ENCODE data around the gene UHRF1. TPM values are rescaled to one million over a fixed set of nuclear protein-coding genes. Genes with fewer than 3 reads are reported as not detected.

Gene UHRF1
- total RNA-seq, 1 donor from 2014 or later: 223 TPM

DNA sequence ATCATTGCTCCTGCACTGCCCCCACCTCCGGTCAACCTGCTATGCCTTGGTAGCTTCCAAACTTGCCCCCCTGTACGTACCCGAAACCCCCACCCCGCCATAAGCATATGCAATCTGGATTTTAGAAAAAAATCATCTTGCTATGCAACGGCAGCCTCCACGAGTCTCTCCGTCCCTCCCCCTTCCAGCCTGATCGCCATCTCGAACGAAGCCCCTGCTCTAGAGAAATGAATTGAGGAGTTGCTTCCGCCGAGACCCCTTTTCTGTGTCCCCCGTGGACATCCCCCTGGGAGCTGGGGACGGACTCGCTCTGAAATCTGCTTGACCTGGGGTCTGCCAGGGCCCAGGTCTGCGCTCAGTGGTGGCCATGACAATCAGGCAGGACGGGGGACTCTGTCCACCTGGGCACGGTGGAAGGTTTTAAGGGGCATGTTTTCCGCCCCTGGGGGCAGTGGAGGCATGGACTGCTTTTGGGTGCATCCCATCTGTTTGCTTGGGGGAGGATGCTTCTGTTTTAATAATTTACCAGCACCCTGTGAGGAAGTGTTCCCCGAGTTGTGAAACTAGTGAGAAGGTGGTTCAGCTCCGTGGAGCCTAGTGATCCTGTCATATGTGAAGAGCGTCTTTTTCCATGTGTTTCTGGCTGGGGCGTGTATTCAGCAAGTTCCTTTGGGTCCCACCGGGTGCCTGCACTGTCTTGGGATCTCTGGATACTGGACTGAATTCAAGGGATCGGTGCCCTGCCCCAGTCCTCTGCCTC is 60.7 kb downstream of the UHRF1 start:
- Mint-ChIP-seq H3K4me1 (peaks cover 50% of the 10 kb centered on the region), H3K27ac (ENCODE audit: unreplicated experiment) (peak overlapping the region; percentile 94), H3K36me3 (ENCODE audit: low read depth) (peaks cover 9% of the 10 kb centered on the region), H3K9me3 (no peaks in the 10 kb centered on the region), H3K27me3 (ENCODE audit: low read depth) (peaks cover 13% of the 10 kb centered on the region), H3K4me3 (peak overlapping the region; percentile 92)
- TF ChIP-seq, protein P1, sequence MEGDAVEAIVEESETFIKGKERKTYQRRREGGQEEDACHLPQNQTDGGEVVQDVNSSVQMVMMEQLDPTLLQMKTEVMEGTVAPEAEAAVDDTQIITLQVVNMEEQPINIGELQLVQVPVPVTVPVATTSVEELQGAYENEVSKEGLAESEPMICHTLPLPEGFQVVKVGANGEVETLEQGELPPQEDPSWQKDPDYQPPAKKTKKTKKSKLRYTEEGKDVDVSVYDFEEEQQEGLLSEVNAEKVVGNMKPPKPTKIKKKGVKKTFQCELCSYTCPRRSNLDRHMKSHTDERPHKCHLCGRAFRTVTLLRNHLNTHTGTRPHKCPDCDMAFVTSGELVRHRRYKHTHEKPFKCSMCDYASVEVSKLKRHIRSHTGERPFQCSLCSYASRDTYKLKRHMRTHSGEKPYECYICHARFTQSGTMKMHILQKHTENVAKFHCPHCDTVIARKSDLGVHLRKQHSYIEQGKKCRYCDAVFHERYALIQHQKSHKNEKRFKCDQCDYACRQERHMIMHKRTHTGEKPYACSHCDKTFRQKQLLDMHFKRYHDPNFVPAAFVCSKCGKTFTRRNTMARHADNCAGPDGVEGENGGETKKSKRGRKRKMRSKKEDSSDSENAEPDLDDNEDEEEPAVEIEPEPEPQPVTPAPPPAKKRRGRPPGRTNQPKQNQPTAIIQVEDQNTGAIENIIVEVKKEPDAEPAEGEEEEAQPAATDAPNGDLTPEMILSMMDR (conservative IDR thresholded peaks at IDR 0.05): no peak
- DNase-seq (ENCODE audit: low read depth, low spot score): no peak

DNA sequence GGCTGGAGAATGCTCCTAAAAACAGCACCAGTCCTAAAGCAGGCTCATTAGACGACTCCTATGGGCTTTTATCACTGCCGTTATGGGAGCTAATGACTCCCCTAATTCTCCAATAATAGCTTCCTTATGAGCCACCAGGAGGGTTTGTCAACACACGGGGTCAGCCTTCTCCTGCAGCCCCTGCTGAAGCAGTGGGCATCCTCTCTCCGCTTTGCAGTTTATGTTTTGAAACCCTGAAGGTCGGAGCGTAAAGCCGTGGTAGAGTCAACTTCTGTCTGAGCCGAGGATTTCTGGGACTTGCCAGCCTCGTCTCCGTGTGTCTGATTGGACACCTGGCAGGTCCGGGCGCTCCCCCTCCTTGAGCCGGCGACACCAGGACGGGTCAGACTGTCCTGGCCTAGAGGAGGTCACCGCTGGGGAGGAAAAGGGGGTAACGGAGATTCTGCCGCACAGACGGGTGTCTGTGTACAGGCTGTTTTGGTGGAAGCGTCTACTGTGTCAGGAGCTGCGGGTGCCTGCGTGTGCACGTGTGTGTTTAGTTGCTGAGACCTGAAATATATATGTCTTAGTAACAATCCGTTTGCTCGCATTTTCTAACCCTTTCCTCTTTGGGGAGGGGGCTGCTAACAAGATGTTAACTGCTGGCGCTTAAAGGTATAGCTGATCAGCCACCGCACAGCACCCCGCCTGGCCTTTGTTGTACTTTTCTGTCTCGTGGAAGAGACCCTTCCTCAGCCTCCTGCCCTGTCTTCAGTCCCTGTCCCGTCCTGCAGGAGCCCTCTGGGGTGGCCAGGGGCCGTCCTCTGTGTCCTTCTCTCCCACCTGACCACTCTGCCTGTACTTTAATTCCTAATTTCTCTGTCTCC is 61.5 kb downstream of the UHRF1 start:
- peaks cover 53% of the 10 kb centered on the region for H3K4me1 Mint-ChIP-seq
- H3K27ac Mint-ChIP-seq (ENCODE audit: unreplicated experiment): peak overlapping the region; percentile 83
- peaks cover 13% of the 10 kb centered on the region for H3K27me3 Mint-ChIP-seq (ENCODE audit: low read depth)
- TF ChIP-seq, protein P1 (conservative IDR thresholded peaks at IDR 0.05): no peak
- H3K4me3 Mint-ChIP-seq: peak overlapping the region; percentile 92
- H3K36me3 Mint-ChIP-seq (ENCODE audit: low read depth): peaks cover 5% of the 10 kb centered on the region
- DNase-seq (ENCODE audit: low read depth, low spot score): no peak
- H3K9me3 Mint-ChIP-seq: no peaks in the 10 kb centered on the region

DNA sequence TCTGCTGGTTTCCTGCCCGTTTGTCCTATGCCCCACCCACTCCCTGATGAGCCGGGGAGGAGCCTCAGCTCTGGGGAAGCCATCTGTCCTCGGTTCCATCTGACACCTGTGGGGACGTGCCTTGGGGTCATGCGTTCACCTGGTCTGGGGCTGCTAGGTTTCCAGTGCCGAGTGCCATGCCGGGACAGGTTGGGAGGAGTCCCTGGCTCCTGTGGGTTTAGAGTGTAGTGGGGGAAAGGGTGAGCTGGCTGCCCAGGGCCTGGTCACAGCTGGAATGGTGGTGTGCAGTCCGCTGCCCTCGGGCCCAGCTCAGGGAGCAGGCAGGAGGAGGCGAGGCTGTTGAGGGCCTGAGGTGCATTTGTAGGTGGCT is 62.1 kb downstream of the UHRF1 start:
- Mint-ChIP-seq H3K4me1 (peaks cover 50% of the 10 kb centered on the region), H3K4me3 (peak overlapping the region; percentile 92), H3K27ac (ENCODE audit: unreplicated experiment) (peak overlapping the region; percentile 83), H3K36me3 (ENCODE audit: low read depth) (peaks cover 2% of the 10 kb centered on the region), H3K27me3 (ENCODE audit: low read depth) (peaks cover 13% of the 10 kb centered on the region), H3K9me3 (no peaks in the 10 kb centered on the region)
- TF ChIP-seq, protein P1 (conservative IDR thresholded peaks at IDR 0.05): no peak
- DNase-seq (ENCODE audit: low read depth, low spot score): no peak

DNA sequence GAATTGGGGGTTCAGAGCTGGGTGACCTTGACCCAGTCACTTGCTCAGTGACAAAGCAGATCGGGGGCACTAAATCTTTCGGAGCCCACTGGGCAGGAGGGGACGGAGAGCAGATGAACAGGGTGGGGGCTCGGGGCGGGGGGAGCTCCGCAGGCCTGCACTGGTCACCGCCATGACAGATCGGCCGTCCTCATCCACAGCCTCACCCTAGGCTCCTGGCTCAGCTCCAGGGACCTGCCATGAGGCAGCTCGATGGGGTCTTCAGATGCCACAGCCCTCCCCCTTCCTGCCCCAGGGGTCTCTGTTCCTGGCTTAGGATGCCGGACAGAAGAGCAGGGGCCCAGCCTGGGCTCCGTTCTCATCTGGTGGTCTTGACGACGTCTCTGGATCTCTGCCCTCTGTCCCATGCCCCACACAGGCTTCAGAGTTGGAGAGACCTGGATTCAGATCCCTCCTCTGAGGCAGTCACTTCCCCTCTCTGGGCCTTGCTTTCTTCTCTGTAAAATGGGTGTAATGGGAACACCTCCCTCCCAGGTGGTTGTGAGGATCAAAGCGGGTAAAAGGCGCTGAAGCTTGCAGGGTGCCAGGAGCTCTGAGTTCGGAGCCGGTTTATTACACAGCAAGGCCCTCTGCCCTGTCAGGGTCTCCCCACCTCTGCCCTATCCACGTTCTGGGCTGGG is 62.7 kb downstream of the UHRF1 start:
- Mint-ChIP-seq H3K4me1 (peaks cover 51% of the 10 kb centered on the region), H3K4me3 (peak overlapping the region; percentile 92), H3K27me3 (ENCODE audit: low read depth) (peaks cover 13% of the 10 kb centered on the region), H3K27ac (ENCODE audit: unreplicated experiment) (peak overlapping the region; percentile 83), H3K9me3 (no peaks in the 10 kb centered on the region), H3K36me3 (ENCODE audit: low read depth) (peaks cover 2% of the 10 kb centered on the region)
- DNase-seq (ENCODE audit: low read depth, low spot score): no peak
- TF ChIP-seq, protein P1 (conservative IDR thresholded peaks at IDR 0.05): no peak

DNA sequence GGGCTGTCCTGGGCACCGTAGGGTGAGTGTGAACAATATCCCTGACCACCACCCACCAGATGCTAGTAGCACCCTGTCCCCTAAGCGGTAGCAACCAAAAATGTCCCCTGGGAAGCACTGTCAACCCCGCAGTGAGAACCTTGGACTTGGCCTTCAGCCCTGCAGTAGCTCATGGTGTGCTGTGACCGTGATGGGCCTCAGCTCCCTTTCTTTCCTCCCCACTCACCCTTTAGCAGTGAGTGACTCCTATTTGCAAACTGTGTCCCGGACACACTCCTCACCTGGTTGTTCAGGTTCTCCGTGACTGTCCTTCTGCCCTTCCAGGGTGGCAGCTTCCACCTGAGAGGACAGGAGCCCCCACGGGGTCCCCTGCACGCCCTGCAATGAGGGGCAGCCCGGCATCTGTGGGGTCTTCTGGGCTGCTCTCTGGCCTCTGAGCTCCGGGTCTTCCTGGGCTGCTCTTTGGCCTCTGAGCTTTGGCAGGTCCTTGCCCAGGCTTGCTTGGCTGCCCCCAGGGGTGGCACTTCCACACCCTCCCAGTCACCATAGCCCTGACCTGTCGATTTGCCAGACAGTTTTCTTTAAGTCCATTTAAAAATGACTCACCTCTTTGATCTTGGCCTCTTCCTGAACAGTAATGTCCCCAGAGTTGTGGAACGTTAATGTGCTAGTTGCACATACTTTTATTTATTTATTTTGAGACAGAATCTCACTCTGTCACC is 63.4 kb downstream of the UHRF1 start:
- Mint-ChIP-seq H3K4me1 (peaks cover 57% of the 10 kb centered on the region), H3K4me3 (peak overlapping the region; percentile 84), H3K36me3 (ENCODE audit: low read depth) (peaks cover 2% of the 10 kb centered on the region), H3K27me3 (ENCODE audit: low read depth) (peaks cover 13% of the 10 kb centered on the region), H3K9me3 (no peaks in the 10 kb centered on the region), H3K27ac (ENCODE audit: unreplicated experiment) (no peak overlapping the region)
- DNase-seq (ENCODE audit: low read depth, low spot score): no peak
- TF ChIP-seq, protein P1 (conservative IDR thresholded peaks at IDR 0.05): no peak

Data from neural crest cell (in vitro differentiated cells).